ENCODE measurements around the gene FOXL1.

The FOXL1 gene

GRCh38 chr16:86549076-86549892 is 29.1 kb upstream of the FOXL1 start:
- no peak for DNase-seq (ENCODE audit: low read depth in 2 of 2)

- DNase-seq (ENCODE audit: low read depth in 2 of 2): no peak
Observed at GRCh38 chr16:86549893-86550190, 28.5 kb upstream of the FOXL1 start.

GRCh38 chr16:86550281-86550680 is 28.1 kb upstream of the FOXL1 start:
- DNase-seq (ENCODE audit: low read depth in 2 of 2): no peak

GRCh38 chr16:86553356-86553755 is 25.0 kb upstream of the FOXL1 start:
- no peak for DNase-seq (ENCODE audit: low read depth in 2 of 2)

GRCh38 chr16:86554599-86554916 is 23.8 kb upstream of the FOXL1 start:
- DNase-seq (ENCODE audit: low read depth in 2 of 2): no peak

- DNase-seq (ENCODE audit: low read depth in 2 of 2): peak; percentile 73 to 79
Observed at GRCh38 chr16:86554917-86555703, 23.2 kb upstream of the FOXL1 start, which contains the start of gene MTHFSD. TSS of gene MTHFSD (minus strand) at chr16:86555235. CDS start at chr16:86555184, 51 bp downstream.

- DNase-seq (ENCODE audit: low read depth in 2 of 2): no peak
Observed at GRCh38 chr16:86555704-86556075, 22.7 kb upstream of the FOXL1 start.

- DNase-seq (ENCODE audit: low read depth in 2 of 2): no peak
Observed at GRCh38 chr16:86556576-86556975, 21.8 kb upstream of the FOXL1 start.

GRCh38 chr16:86557587-86557986 is 20.8 kb upstream of the FOXL1 start:
- no peak for DNase-seq (ENCODE audit: low read depth in 2 of 2)

GRCh38 chr16:86558355-86559193 is 19.8 kb upstream of the FOXL1 start:
- DNase-seq (ENCODE audit: low read depth in 2 of 2): no peak

- DNase-seq (ENCODE audit: low read depth in 2 of 2): no peak
Observed at GRCh38 chr16:86559802-86560305, 18.5 kb upstream of the FOXL1 start.

- no peak for DNase-seq (ENCODE audit: low read depth in 2 of 2)
Observed at GRCh38 chr16:86562356-86562755, 16.0 kb upstream of the FOXL1 start.

- DNase-seq (ENCODE audit: low read depth in 2 of 2): peak; percentile 68 to 71
Observed at GRCh38 chr16:86563469-86564345, 14.6 kb upstream of the FOXL1 start.

- DNase-seq (ENCODE audit: low read depth in 2 of 2): no peak
Observed at GRCh38 chr16:86565181-86565631, 13.1 kb upstream of the FOXL1 start.

GRCh38 chr16:86565644-86566511 is 12.5 kb upstream of the FOXL1 start:
- no peak for DNase-seq (ENCODE audit: low read depth in 2 of 2)

- DNase-seq (ENCODE audit: low read depth in 2 of 2): peak; percentile 86 to 88
Observed at GRCh38 chr16:86566601-86566965, 11.8 kb upstream of the FOXL1 start, which contains the start of gene FOXC2. TSS of gene FOXC2 (plus strand) at chr16:86566829. CDS start at chr16:86567336, 507 bp downstream.

- no peak for DNase-seq (ENCODE audit: low read depth in 2 of 2)
Observed at GRCh38 chr16:86566966-86567700, 11.2 kb upstream of the FOXL1 start.

- no peak for DNase-seq (ENCODE audit: low read depth in 2 of 2)
Observed at GRCh38 chr16:86567701-86568581, 10.4 kb upstream of the FOXL1 start.
